Daoy (cell line): ENCODE data around the gene PLOD2. TPM values are rescaled to one million over a fixed set of nuclear protein-coding genes. Genes with fewer than 3 reads are reported as not detected.
A peak's percentile ranks its signal among the peaks of the same experiment; 100 is the strongest.

ENCODE experiments used
- DNase-seq: peaks from one replicate; pipeline ENCODE4 v3.0.0-alpha.2; 2015; ENCODE audit warnings: low read depth
- total RNA-seq: library from RNA; depleted of rRNA; stranded (reverse); fragments of >200 nt; shearing (Covaris generic); gene quantifications from 2 replicates; pipeline ENCODE4 v1.2.3, GENCODE V29; 2014

The PLOD2 gene
- total RNA-seq, 1 experiment from 2014 or later = 80.5 TPM

GRCh38 chr3:146100825-146101444, 60.0 kb downstream of the PLOD2 start:
- DNase-seq = no peak

- no peak for DNase-seq
These were observed 60.8 kb downstream of the PLOD2 start for GRCh38 chr3:146100180-146100579.

GRCh38 chr3:146099316-146099715, 61.7 kb downstream of the PLOD2 start:
- DNase-seq = no peak

- no peak for DNase-seq
These were observed 67.1 kb downstream of the PLOD2 start for GRCh38 chr3:146093896-146094295.

GRCh38 chr3:146092230-146092629, 68.8 kb downstream of the PLOD2 start:
- no peak for DNase-seq

- no peak for DNase-seq
These were observed 69.6 kb downstream of the PLOD2 start for GRCh38 chr3:146091397-146091796.

- DNase-seq = no peak
These were observed 70.5 kb downstream of the PLOD2 start for GRCh38 chr3:146090521-146090920.

GRCh38 chr3:146088840-146089239, 72.1 kb downstream of the PLOD2 start:
- DNase-seq = no peak

GRCh38 chr3:146087116-146087515, 73.9 kb downstream of the PLOD2 start:
- no peak for DNase-seq

- DNase-seq = no peak
These were observed 74.8 kb downstream of the PLOD2 start for GRCh38 chr3:146086211-146086610.

GRCh38 chr3:146085678-146086077, 75.3 kb downstream of the PLOD2 start:
- no peak for DNase-seq

- no peak for DNase-seq
These were observed 80.4 kb downstream of the PLOD2 start for GRCh38 chr3:146080578-146080977.

GRCh38 chr3:146078031-146078430, 83.0 kb downstream of the PLOD2 start:
- DNase-seq = no peak

GRCh38 chr3:146077181-146077580, 83.8 kb downstream of the PLOD2 start:
- no peak for DNase-seq

GRCh38 chr3:146072824-146073223, 88.2 kb downstream of the PLOD2 start:
- no peak for DNase-seq

GRCh38 chr3:146072061-146072460, 88.9 kb downstream of the PLOD2 start:
- DNase-seq = no peak

- no peak for DNase-seq
These were observed 89.4 kb downstream of the PLOD2 start for GRCh38 chr3:146071632-146072031.

GRCh38 chr3:146067048-146067447, 93.9 kb downstream of the PLOD2 start:
- DNase-seq = peak; percentile 14

GRCh38 chr3:146065573-146066006, 95.4 kb downstream of the PLOD2 start:
- DNase-seq = peak; percentile 40

GRCh38 chr3:146058241-146058640, 102.7 kb downstream of the PLOD2 start:
- no peak for DNase-seq

GRCh38 chr3:146052791-146053310, 108.1 kb downstream of the PLOD2 start:
- DNase-seq = peak; percentile 13

GRCh38 chr3:146052056-146052790, 108.8 kb downstream of the PLOD2 start:
- DNase-seq = no peak

GRCh38 chr3:146050691-146051090, 110.3 kb downstream of the PLOD2 start:
- DNase-seq = no peak
